ENCODE results near the gene MED17. TPM values are rescaled to one million over a fixed set of nuclear protein-coding genes. Genes with fewer than 3 reads are reported as not detected.
"Not testable (repeated sequence)": the region's sequence is repeated elsewhere in the genome, so short reads cannot be mapped to it uniquely, and the experiment has no call there.

MED17 gene
- total RNA-seq, 1 donor from 2014 or later, result 15.3 TPM

DNA sequence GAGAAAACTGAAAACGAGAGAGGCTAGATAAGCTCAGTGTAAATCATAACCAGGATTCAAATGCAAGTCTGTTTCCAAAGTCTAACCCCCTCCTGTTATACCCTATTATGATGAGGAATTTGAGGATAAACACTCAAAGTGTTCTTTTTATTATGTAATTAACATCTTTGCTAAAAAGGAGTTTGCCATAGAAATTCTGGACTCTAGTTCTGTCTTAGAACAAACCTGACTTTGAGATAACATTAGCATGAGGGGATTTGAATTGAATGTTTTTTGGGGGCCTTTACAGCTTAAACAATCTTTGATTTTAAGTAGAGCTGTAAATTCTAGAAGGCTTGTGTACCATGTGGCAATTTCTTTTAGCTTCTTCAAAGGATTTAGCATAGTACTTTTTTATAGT, 33.1 kb upstream of the MED17 start:
- ATAC-seq (ENCODE audit: poor library complexity) (no peak), DNase-seq (no peak)
- intact Hi-C loops (cut with DNase I), result no loop called here

DNA sequence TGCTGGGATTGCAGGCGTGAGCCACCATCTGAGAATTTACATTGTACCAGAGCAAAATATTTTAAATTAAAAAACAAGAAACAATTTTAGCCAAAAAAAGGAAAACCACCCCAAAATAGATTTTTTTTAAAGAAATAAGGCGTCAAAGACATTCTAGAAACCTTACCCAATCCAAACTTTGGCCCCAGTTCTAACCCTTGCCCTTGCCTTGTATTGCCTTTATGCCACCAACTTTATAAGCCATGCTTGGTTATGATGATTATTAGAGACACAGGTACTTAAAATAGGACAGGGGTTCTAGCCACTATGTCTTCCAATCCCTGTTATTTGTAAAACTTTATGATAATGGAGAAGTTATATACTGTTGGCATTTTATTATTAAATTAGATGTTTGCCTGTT, 30.8 kb upstream of the MED17 start:
- intact Hi-C loops (cut with DNase I), result no loop called here
- DNase-seq (no peak), ATAC-seq (ENCODE audit: poor library complexity) (no peak)

DNA sequence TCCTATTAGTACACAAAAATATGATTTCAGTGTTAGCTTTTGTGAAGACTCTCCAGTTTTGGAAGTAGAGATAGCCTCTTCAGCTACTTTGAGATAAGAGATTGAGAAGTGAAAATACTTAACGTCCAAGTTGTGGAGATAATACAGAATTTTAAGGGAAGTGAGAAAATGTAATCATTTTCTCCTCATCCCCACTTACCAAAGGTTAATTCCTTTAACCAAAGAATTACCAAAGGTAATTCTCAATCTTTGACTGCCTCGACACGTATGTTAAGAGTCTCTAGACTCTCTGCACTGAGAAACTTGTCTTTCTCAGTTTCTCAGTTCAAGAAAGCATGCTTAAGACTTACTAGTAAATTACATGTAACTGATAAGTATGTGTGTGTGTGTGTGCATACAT, 27.3 kb upstream of the MED17 start:
- intact Hi-C loops (cut with DNase I), result no loop called here
- no peak for DNase-seq
- no peak for ATAC-seq (ENCODE audit: poor library complexity)

DNA sequence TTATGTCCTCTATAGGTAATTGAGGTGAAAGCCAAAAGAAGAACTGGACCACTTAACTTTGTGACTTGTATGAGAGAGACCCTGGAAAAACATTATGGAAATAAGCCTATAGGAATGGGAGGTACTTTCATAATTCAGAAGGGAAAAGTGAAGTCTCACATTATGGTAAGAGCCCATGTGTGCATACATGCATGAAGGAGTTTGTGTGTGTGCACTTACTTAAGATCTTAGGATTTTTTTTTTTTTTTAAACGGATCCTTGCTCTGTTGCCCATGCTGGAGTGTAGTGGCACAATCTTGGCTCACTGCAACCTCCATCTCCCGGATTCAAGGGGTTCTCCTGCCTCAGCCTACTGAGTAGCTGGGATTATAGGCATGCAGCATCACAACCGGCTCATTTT, 26.8 kb upstream of the MED17 start:
- DNase-seq (no peak), ATAC-seq (ENCODE audit: poor library complexity) (no peak)
- intact Hi-C loops (cut with DNase I), result no loop called here

DNA sequence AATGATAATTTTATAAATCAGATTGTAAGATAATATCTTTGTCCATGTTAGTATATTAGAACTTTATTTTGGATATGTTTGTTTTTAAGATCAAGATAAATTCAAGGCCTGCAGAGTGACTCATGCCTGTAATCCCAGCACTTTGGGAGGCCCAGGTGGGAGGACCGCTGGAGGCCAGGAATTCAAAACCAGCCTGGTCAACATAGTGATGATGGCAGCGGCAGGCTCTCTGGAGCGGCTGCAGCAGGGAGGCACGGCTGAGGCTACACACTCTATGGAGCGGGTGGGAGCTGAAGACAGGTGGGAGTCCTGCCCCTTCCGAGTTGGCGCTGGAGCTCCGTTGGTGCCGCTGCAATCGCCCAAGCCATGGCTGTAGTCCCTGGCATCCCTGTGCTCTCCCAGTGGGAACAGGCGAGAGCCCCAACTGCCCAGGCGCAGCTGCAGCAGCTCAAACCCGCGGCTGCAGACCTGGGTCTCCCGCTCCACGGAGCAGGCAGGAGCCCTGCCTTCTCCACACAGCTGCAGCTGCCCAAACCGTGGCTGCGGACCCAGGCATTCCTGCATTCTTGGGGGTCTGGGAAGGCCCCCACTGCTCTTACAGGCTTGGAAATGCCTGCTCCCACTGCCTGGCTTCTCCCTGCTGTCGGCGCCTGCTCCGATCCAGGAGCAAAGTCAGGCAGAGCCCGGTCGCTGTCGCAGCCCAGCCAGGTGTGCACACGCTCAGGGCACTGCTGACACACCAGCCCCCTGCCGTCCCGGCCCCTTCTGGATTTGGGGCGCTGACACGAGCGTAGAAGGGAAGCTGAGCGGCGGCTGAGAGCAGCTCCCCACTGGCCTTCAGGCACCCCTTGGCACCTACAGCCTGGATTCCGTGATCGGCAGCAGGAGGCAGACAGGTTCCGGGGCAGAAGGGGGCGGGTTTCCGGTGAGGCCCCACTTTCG, 25.9 kb upstream of the MED17 start:
- intact Hi-C loops (cut with DNase I), result no loop called here
- ATAC-seq (ENCODE audit: poor library complexity) (no peak), DNase-seq (no peak)

DNA sequence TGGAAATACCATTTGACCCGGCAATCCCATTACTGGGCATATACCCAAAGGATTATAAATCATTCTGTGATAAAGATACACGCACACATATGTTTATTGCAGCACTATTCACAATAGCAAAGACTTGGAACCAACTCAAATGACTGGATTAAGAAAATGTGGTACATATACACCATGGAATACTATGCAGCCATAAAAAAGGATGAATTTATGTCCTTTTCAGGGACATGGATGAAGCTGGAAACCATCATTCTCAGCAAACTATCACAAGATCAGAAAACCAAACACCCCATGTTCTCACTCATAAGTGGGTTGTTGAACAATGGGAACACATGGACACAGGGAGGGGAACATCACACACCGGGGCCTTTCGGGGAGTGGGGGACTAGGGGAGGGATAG, 25.0 kb upstream of the MED17 start:
- ATAC-seq (ENCODE audit: poor library complexity); intact Hi-C loops (cut with DNase I); DNase-seq: not testable (repeated sequence)

DNA sequence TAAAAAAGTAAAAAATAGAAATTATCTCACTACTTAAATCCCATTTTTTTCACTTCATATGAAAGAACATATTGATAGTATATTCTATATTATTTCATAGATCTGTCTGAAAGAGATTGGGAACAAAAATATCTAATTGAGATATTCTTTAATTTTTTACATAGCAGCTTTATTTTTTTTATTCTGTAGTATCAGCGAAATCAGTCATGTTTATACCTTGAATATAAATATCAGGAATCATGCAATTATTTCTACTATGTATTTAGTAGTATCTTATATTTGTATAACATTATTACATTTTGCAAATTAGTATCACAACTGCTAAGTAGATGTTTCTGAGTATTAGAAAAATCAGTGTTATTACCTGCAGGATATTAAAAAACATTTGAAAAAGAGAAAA, 22.2 kb upstream of the MED17 start:
- no peak for ATAC-seq (ENCODE audit: poor library complexity)
- intact Hi-C loops (cut with DNase I), result no loop called here
- no peak for DNase-seq

DNA sequence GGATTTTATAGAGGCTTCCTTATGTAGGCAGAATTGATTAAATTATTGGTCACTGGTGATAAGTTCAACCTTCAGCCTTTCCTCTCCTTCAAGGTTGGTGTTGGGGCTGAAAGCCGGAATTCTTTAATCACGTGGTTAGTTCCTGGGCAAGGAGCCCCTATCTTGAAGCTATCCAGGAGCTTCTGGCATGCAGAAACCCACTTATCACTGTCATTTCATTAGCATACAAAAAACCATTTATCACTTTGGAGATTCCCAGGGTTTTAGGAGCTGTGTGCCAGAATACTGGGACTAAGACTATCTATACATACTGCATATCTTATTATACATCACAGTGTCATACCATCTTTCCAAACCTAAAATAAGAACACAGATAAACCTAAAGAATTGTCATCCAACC, 18.5 kb upstream of the MED17 start:
- no peak for ATAC-seq (ENCODE audit: poor library complexity)
- no peak for DNase-seq
- intact Hi-C loops (cut with DNase I), result no loop called here

DNA sequence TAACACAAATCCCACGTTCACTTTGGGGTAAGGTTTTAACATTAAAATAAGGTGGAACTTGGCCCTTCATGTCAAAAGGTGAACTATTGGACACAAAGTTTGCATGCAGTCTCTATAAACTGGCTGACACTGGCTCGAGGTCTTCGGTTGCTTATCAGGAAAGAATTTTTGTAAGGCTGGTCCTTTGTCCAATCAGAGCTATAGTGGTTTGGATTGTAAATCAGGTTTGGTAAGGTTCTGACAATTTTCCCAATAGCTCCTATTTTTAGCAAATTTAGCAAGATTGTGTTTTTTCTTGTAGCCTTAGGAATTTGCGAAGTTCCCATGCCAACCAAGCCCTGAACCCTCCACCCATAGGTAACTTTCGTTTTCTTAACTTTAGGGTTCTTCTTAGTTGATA, 17.6 kb upstream of the MED17 start:
- no peak for DNase-seq
- intact Hi-C loops (cut with DNase I), result no loop called here
- ATAC-seq (ENCODE audit: poor library complexity), result no peak

DNA sequence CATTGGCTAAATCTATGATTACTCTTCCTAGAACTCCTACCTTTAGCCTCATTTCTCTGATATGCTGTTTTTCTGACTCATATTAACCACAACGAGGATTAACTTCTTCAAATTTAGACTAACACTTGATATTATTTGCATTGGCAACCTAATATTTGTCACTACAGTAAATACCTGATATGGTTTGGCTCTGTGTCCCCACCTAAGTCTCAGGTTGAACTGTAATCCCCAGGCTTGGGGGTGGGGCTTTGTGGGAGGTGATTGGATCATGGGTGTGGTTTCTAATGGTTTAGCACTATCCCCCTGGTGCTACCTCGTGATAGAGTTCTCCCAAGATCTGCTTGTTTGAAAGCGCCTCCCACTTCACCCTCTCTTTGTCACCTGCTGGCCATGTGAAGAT, 17.1 kb upstream of the MED17 start:
- intact Hi-C loops (cut with DNase I), result no loop called here
- DNase-seq (no peak), ATAC-seq (ENCODE audit: poor library complexity) (no peak)

DNA sequence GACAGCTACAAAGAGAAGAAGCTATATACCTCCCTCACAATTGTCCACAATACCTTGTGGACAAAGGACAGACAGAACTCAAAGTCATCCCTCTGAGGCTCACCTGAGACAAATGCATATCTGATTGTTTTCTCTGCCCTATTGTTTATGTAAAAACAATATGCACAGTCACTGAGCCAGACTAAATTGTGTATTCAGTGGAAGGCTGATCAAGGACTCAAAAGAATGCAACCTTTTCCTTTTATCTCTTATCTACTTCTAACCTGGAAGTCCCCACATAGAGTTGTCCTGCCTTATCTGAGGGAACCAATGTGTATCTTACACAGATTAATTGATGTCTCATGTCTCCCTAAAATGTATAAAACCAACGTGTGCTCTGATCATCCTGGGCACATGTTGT, 13.9 kb upstream of the MED17 start:
- intact Hi-C loops (cut with DNase I), result no loop called here
- no peak for DNase-seq
- no peak for ATAC-seq (ENCODE audit: poor library complexity)

DNA sequence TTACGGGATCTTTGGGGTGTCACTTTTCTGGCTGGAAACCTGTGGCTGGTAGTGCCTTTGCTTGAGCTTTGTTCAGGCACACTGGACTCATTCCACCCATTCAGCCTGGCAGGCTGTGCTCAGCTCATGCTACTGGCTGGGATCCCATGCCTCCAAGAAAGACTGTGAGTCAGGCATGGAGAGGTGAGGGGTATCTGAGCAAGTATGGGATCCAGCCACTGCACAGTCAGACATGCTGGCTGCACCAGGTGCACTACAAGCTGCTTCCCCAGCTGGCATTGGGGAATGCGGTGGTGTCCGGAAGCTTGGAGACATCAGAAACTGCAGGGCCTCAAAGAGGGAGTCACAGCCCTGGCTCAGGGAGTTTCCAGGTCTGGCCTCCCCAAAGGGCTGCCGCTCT, 12.0 kb upstream of the MED17 start:
- ATAC-seq (ENCODE audit: poor library complexity), result no peak
- intact Hi-C loops (cut with DNase I), result no loop called here

DNA sequence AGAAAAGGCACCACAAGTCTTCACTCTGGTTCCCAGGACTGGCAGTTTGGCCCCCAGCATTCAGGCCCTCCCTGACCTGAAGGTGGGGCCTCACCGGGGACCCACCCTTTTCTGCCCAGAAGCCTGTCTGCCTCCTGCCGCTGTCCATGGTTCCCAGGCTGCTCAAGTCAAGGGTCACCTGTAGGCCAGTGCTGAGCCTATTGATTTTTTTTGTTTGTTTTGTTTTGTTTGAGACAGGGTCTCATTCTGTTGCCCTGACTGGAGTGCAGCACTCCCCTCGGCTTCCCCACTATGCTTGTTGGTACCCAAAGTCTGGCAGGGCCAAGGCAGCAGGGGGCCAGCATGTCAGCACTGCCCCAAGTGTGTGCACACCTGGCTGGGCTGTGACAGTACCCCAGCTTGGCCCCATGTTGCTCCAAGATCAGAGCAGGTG, 11.0 kb upstream of the MED17 start:
- DNase-seq, result no peak
- no peak for ATAC-seq (ENCODE audit: poor library complexity)
- intact Hi-C loops (cut with DNase I), result no loop called here

More for the DNA sequence above, 12.0 kb upstream of the MED17 start:
- no peak for DNase-seq

DNA sequence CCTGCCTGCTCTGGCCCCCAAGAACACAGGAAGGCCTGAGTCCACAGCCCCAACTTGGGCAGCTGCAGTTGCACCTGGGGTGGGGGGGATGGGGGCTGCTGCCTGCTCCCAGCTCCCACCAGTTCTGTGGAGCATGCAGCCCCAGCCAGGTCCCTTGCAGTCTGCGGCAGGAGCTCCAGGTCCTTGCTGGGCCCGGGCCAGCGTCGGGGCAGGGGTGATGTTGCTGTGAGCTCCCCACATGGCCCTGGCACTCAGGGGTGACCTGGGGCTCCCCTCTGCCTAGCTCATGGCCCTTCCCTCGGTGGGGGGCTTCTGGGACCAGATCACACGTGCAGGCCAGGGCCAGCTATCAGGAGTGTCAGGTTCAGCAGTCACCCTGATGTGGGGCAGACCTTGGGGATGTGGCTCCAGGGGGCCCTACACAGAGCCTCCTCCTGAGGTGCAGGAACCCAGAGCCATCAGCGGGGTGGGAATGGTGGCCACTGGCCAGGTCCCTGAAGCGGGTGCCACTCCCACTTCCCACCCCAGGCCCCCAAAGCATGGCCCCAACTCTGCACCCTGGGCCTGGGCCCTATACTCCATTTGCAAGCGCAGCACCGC, 10.4 kb upstream of the MED17 start:
- ATAC-seq (ENCODE audit: poor library complexity) (no peak), DNase-seq (no peak)
- intact Hi-C loops (cut with DNase I), result no loop called here

DNA sequence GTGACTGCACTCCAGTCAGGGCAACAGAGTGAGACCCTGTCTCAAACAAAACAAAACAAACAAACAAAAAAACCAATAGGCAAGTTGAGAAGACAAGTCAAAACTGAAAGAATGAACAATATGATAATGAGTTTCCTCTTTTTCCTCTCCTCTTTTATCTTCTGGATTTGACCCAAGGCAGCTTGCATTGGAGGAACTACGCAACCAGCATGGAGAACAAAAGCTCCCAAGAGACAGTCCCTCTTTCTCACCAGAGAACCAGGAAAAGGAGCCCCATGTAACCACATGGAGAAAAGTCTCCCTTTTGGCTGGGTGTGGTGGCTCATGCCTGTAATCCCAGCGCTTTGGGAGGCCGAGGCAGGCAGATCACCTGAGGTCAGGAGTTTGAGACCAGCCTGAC, 9.5 kb upstream of the MED17 start:
- intact Hi-C loops (cut with DNase I); DNase-seq; ATAC-seq (ENCODE audit: poor library complexity): not testable (repeated sequence)

DNA sequence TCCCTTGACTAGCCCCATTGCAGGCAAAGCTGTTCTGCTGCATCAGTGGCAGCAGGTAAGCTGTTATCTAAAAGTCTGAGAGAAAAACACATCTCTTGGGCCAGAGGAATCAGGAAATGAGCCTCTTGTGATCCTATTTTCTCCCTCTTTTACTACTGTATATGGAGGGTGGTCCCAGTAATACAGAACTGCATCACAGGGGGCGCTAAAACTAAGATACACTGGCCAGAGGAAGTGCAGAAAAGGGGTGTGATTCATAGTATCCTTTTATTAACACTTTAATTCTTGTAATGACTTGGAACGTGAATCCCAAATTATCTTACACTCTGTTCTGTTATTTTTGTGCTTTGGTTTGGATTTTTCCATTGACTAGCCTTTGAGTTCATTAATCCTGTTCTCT, 8.8 kb upstream of the MED17 start:
- intact Hi-C loops (cut with DNase I), result no loop called here
- no peak for DNase-seq
- no peak for ATAC-seq (ENCODE audit: poor library complexity)

DNA sequence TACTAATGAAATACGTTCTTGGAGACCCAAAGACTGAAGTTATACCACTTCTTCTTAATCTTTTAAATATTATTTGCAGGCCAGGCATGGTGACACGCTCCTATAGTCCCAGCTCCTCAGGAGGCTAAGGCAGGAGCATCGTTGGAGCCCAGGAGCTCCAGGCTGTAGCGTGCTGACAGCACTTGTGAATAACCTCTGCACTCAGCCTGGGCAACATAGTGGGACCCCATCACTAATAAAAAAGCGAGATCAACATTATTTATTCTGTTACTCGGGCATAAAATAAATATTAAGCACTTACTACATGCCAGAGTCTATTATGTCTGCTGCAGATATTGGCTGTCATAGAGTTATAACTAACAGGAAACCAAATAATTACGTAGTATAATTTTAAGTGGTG, 720 bp upstream of the MED17 start:
- DNase-seq (no peak), ATAC-seq (ENCODE audit: poor library complexity) (no peak)
- intact Hi-C loops (cut with DNase I), result loop anchor here (5.0 kb wide), 1 partner anchor 41 kb away; the partner anchor contains the start of genes C11orf54 and TAF1D

DNA sequence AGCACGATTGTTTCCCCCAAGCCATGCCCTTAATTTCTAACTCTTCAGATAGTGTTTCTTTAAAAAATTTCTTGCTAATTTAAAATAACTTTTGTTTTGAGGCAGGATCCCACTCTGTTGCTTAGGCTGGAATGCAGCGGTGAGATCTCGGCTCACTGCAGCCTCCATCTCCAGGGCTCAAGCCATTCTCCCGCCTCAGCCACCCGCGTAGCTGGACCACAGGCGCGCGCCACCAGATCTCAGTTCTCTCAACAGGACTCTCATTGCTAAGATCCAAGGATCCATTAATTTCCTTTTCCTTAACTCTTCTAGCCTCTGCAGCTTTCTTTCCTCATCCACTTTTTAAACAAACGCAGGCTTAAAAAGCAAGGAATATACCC, 327 bp upstream of the MED17 start:
- peak; percentile 62 for ATAC-seq (ENCODE audit: poor library complexity)

DNA sequence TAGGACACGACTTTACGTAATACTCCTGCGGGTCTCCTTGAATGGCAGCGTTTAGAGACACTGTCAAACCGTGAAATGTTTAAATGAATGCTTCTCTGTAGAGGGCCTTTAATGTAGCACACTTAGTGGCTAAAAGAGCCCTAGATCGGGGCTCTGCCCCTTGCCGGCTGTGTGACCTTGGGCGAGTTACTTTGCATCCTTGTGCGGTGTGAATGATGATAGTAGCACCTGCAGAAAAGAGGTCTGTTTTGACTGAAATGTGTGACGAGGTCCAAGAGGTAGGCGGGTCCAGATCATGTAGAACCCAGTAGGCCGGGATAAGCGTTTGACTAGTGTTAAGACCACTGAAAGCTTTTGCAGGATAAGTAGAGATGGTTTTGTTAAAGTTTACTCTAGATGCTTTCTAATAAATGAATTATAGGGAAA, 866 bp downstream of the MED17 start:
- DNase-seq (no peak), ATAC-seq (ENCODE audit: poor library complexity) (peak; percentile 1)
- intact Hi-C loops (cut with DNase I), result loop anchor here (5.0 kb wide), 1 partner anchor 43 kb away; the partner anchor contains the start of genes C11orf54 and TAF1D

More for the DNA sequence above, 327 bp upstream of the MED17 start:
- intact Hi-C loops (cut with DNase I), result loop anchor here (5.0 kb wide), 1 partner anchor 41 kb away; the partner anchor contains the start of genes C11orf54 and TAF1D
- DNase-seq, result no peak

DNA sequence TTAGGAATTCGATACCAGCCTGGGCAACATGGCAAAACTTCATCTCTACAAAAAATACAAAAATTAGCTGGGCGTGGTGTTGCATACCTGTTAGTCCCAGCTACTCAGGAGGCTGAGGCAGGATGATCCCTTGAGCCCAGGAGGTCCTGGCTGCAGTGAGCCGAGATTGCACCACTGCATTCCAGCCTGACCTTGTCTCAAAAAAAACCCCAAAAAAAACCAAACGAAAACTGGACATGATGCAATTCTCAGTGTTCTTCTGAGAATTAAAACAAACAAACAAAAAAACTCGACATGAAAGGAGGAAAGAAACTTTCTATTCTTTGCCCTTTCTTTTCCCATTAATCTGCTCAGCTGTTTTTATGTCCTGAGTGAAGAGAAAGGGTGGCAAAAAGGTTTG, 7.4 kb downstream of the MED17 start:
- intact Hi-C loops (cut with DNase I), result no loop called here
- ATAC-seq (ENCODE audit: poor library complexity), result no peak
- no peak for DNase-seq

Measured in Right ventricle myocardium superior (tissue), 1 donor.